Measurements from ENCODE around the gene KATNBL1. TPM values are rescaled to one million over a fixed set of nuclear protein-coding genes. Genes with fewer than 3 reads are reported as not detected.
"Not testable (repeated sequence)": the region's sequence is repeated elsewhere in the genome, so short reads cannot be mapped to it uniquely, and the experiment has no call there.

Gene KATNBL1
- total RNA-seq, 1 donor from 2014 or later, result 16.8 TPM

- no peak for DNase-seq
- intact Hi-C loops (cut with DNase I), result no loop called here
- ATAC-seq (ENCODE audit: poor library complexity), result no peak
Measured at GRCh38 chr15:34125945-34126344, 84.0 kb downstream of the KATNBL1 start.

- DNase-seq, result no peak
- no peak for ATAC-seq (ENCODE audit: poor library complexity)
- intact Hi-C loops (cut with DNase I), result no loop called here
Measured at GRCh38 chr15:34124651-34125050, 85.2 kb downstream of the KATNBL1 start.

- intact Hi-C loops (cut with DNase I), result no loop called here
- DNase-seq (no peak), ATAC-seq (ENCODE audit: poor library complexity) (no peak)
Measured at GRCh38 chr15:34122771-34123183, 87.1 kb downstream of the KATNBL1 start.

GRCh38 chr15:34121786-34122185 is 88.1 kb downstream of the KATNBL1 start:
- DNase-seq; ATAC-seq (ENCODE audit: poor library complexity); intact Hi-C loops (cut with DNase I): not testable (repeated sequence)

- ATAC-seq (ENCODE audit: poor library complexity); DNase-seq; intact Hi-C loops (cut with DNase I): not testable (repeated sequence)
Measured at GRCh38 chr15:34120420-34120819, 89.5 kb downstream of the KATNBL1 start.

- no peak for DNase-seq
- intact Hi-C loops (cut with DNase I), result no loop called here
- no peak for ATAC-seq (ENCODE audit: poor library complexity)
Measured at GRCh38 chr15:34119291-34119690, 90.6 kb downstream of the KATNBL1 start.

- intact Hi-C loops (cut with DNase I), result no loop called here
- no peak for DNase-seq
- ATAC-seq (ENCODE audit: poor library complexity), result no peak
Measured at GRCh38 chr15:34116620-34117019, 93.3 kb downstream of the KATNBL1 start.

- intact Hi-C loops (cut with DNase I), result no loop called here
- DNase-seq, result no peak
- ATAC-seq (ENCODE audit: poor library complexity), result no peak
Measured at GRCh38 chr15:34114739-34115138, 95.2 kb downstream of the KATNBL1 start.

GRCh38 chr15:34114215-34114614 is 95.7 kb downstream of the KATNBL1 start:
- no peak for ATAC-seq (ENCODE audit: poor library complexity)
- intact Hi-C loops (cut with DNase I), result no loop called here
- DNase-seq, result no peak

GRCh38 chr15:34111488-34111887 is 98.4 kb downstream of the KATNBL1 start:
- intact Hi-C loops (cut with DNase I), result no loop called here
- ATAC-seq (ENCODE audit: poor library complexity) (no peak), DNase-seq (no peak)

GRCh38 chr15:34109797-34110663 is 99.9 kb downstream of the KATNBL1 start:
- no peak for DNase-seq
- intact Hi-C loops (cut with DNase I), result no loop called here
- ATAC-seq (ENCODE audit: poor library complexity), result no peak

- ATAC-seq (ENCODE audit: poor library complexity) (no peak), DNase-seq (no peak)
- intact Hi-C loops (cut with DNase I), result no loop called here
Measured at GRCh38 chr15:34107315-34107714, 102.6 kb downstream of the KATNBL1 start.

GRCh38 chr15:34106423-34106822 is 103.5 kb downstream of the KATNBL1 start:
- no peak for DNase-seq
- intact Hi-C loops (cut with DNase I), result no loop called here
- ATAC-seq (ENCODE audit: poor library complexity), result no peak

GRCh38 chr15:34102175-34102925 is 107.5 kb downstream of the KATNBL1 start:
- DNase-seq (no peak), ATAC-seq (ENCODE audit: poor library complexity) (peak; percentile 44)
- intact Hi-C loops (cut with DNase I), result loop anchor here (5.0 kb wide), 1 partner anchor 125 kb away; the partner anchor contains the start of gene EMC4

GRCh38 chr15:34101366-34102174 is 108.3 kb downstream of the KATNBL1 start, which contains the start of the genes EMC7 and PGBD4:
Gene EMC7, minus strand, starts transcription at chr15:34101862. Its CDS starts 23 bp downstream, at chr15:34101839.
Gene PGBD4, plus strand, starts transcription at chr15:34102083. Its CDS starts 449 bp downstream, at chr15:34102532.
- ATAC-seq (ENCODE audit: poor library complexity), result peak; percentile 100
- intact Hi-C loops (cut with DNase I), result loop anchor here (5.0 kb wide), 1 partner anchor 126 kb away; the partner anchor contains the start of gene EMC4
- DNase-seq, result peak; percentile 99

- intact Hi-C loops (cut with DNase I), result loop anchor here (5.0 kb wide), 1 partner anchor 127 kb away; the partner anchor contains the start of gene EMC4
- no peak for ATAC-seq (ENCODE audit: poor library complexity)
- no peak for DNase-seq
Measured at GRCh38 chr15:34099914-34100313, 110.0 kb downstream of the KATNBL1 start.

All from Right ventricle myocardium superior (tissue), 1 donor.